A549 treated with RU486 at 1 μM for 4 hours (cell line): ENCODE data around the gene TBC1D3H. TPM values are rescaled to one million over a fixed set of nuclear protein-coding genes. Genes with fewer than 3 reads are reported as not detected.

Experiments used
- total RNA-seq: library from RNA; stranded (reverse); fragments of 200-300 nt; extraction: Qiagen RNA extraction; gene quantifications from 5 replicates; pipeline ENCODE4 v1.2.3, GENCODE V29; 2022; ENCODE audit warnings: low read depth

The TBC1D3H gene
- total RNA-seq: not detected in 5 replicates

DNA sequence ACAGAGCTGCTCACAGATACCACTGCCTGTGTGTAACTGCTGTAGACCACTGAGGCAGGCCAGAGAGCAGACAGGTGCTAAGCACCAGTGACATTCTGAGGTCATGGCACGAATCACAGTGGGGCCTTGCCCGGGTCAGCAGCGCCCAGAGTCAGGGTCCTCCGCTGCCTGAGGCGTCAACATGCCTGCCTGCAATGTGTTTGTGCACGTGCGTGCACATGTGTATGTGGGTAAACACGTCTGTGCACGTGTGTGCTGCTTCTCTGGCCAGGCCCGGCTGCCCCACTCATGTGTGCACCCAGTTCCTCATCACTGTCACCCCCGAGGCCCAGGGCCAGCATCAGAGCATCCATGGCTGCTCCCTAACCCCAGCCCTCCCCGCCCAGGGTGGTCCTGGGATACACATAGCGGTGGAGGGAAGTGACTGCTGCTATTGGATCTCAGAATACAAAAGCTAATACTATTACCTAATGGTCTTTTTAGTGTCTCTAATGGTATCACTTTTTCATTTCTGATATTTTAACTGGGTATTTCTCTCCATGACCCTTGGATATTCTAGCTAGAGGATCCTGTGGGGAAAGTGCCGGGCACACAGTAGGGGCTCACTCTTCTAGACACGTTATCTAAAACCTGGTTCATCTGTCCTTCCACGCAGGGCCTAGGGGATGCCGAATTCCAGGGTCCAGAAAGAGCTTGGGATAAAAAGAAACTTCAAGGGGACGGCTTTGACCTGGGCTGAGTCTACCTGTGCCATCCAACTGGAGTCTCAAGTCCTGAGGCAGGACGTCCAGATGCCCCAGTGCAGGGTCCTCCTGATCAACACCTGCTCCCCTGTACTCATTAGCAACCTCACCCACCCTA, at the start of gene TBC1D3H:
TSS of gene TBC1D3H (minus strand) at position 51 of the 861 bp plus-strand sequence. CDS start 1,540 bp downstream, outside the sequence.

Other genes starting within 250 kb of the TBC1D3H start
- gene TBC1D3B, start 211.8 kb downstream of the TBC1D3H start, total RNA-seq: 0.74 to 3.4 TPM (median 2.4 TPM) in 5 replicates
- gene CCL3L1, start 191.7 kb downstream of the TBC1D3H start, total RNA-seq: not detected in 5 replicates
- gene CCL4L2, start 177.4 kb downstream of the TBC1D3H start, total RNA-seq: not detected in 5 replicates
- 0.13 to 0.41 TPM (median 0.23 TPM) in 5 replicates for gene TBC1D3I, start 123.9 kb downstream of the TBC1D3H start, total RNA-seq
- 0.07 TPM in 1 of 5 replicates, not detected in the others for gene TBC1D3G, start 64.6 kb downstream of the TBC1D3H start, total RNA-seq
- gene ZNHIT3, start 98.2 kb upstream of the TBC1D3H start, total RNA-seq: 77.3 to 89.6 TPM (median 82.2 TPM) in 5 replicates
- gene MYO19, start 146.4 kb upstream of the TBC1D3H start, total RNA-seq: 53.1 to 62.3 TPM (median 58.0 TPM) in 5 replicates
- 15.9 to 27.0 TPM (median 24.8 TPM) in 5 replicates for gene PIGW, start 146.6 kb upstream of the TBC1D3H start, total RNA-seq
- gene GGNBP2, start 156.5 kb upstream of the TBC1D3H start, total RNA-seq: 45.3 to 64.0 TPM (median 57.8 TPM) in 5 replicates
- gene DHRS11, start 203.4 kb upstream of the TBC1D3H start, total RNA-seq: 6.1 to 9.6 TPM (median 9.3 TPM) in 5 replicates
- gene MRM1, start 213.1 kb upstream of the TBC1D3H start, total RNA-seq: 12.1 to 20.5 TPM (median 18.6 TPM) in 5 replicates